HG03097 (cell line): ENCODE measurements around the gene JDP2.
"Not testable (repeated sequence)": the region's sequence is repeated elsewhere in the genome, so short reads cannot be mapped to it uniquely, and the experiment has no call there.

ENCODE experiments used
- ATAC-seq: cut with Tn5 transposase; IDR thresholded peaks from one replicate; pipeline ENCODE4 v1.9.1; 2021; ENCODE audit not compliant: unreplicated experiment, low FRiP score

Gene JDP2

GRCh38 chr14:75453817-75454434, 26.1 kb downstream of the JDP2 start:
- no peak for ATAC-seq

GRCh38 chr14:75454963-75455546, 27.2 kb downstream of the JDP2 start:
- ATAC-seq, result no peak

GRCh38 chr14:75456069-75456996, 28.5 kb downstream of the JDP2 start:
- no peak for ATAC-seq

GRCh38 chr14:75456997-75457335, 29.1 kb downstream of the JDP2 start:
- ATAC-seq, result no peak

- no peak for ATAC-seq
Observed at GRCh38 chr14:75457648-75458165, 29.9 kb downstream of the JDP2 start.

GRCh38 chr14:75458305-75458704, 30.5 kb downstream of the JDP2 start:
- no peak for ATAC-seq

- ATAC-seq, result no peak
Observed at GRCh38 chr14:75459099-75459741, 31.4 kb downstream of the JDP2 start.

- no peak for ATAC-seq
Observed at GRCh38 chr14:75459791-75460190, 32.0 kb downstream of the JDP2 start.

GRCh38 chr14:75460394-75460793, 32.6 kb downstream of the JDP2 start:
- ATAC-seq, result no peak

- no peak for ATAC-seq
Observed at GRCh38 chr14:75461303-75461702, 33.5 kb downstream of the JDP2 start.

GRCh38 chr14:75461755-75462349, 34.0 kb downstream of the JDP2 start:
- ATAC-seq, result no peak

- ATAC-seq, result no peak
Observed at GRCh38 chr14:75464626-75465025, 36.8 kb downstream of the JDP2 start.

GRCh38 chr14:75467763-75468162, 39.9 kb downstream of the JDP2 start:
- no peak for ATAC-seq

GRCh38 chr14:75469164-75469563, 41.3 kb downstream of the JDP2 start:
- ATAC-seq, result no peak

- no peak for ATAC-seq
Observed at GRCh38 chr14:75469606-75470237, 41.9 kb downstream of the JDP2 start.

GRCh38 chr14:75470238-75470797, 42.5 kb downstream of the JDP2 start:
- ATAC-seq, result no peak

- no peak for ATAC-seq
Observed at GRCh38 chr14:75471059-75471458, 43.2 kb downstream of the JDP2 start.

GRCh38 chr14:75474127-75474526, 46.3 kb downstream of the JDP2 start:
- ATAC-seq, result not testable (repeated sequence)

- no peak for ATAC-seq
Observed at GRCh38 chr14:75476274-75476995, 48.6 kb downstream of the JDP2 start.
